ENCODE data around the gene HLA-DMB. TPM values are rescaled to one million over a fixed set of nuclear protein-coding genes. Genes with fewer than 3 reads are reported as not detected.

Gene HLA-DMB
- total RNA-seq, 1 experiment from 2014 or later = 142 TPM

DNA sequence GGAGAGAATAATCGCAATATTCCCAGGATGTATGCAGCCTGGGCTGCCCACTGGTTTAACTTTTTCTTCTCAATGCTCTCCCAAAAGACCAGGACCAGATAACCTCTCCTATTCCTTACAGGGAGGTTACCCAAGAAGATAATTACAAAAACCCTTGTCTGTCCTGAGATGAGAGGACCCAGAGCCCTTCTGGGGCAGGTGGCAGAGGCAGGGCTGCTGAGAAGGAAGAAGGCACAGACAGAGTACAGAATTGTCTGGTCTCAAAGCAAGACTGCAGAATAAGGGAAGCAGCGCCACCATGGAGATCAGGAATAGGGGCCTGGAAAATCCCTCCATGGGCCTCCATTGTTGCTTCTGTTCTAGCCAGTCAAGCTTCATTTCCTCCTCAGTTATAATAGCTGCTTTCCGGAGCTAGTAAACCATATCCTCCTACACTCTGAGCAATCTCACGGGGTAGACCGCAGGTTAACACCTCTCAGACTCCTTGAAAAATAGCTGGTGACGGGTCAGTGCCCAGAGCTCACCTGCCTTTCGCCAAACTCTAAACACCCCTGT, 463 bp upstream of the HLA-DMB start:
- Histone ChIP-seq H3K4me2 (ENCODE audit: low read depth, low read length, poor library complexity, severe bottlenecking) (peak overlapping the region; percentile 94), H3K36me3 (ENCODE audit: insufficient read depth, low read length) (peaks cover 14% of the 10 kb centered on the region), H4K20me1 (ENCODE audit: insufficient read depth, low read depth, low read length) (no peaks in the 10 kb centered on the region), H3K27ac (ENCODE audit: low read length) (peak overlapping the region; percentile 99), H3K4me1 (ENCODE audit: low read length) (peaks cover 73% of the 10 kb centered on the region), H3K79me2 (ENCODE audit: low read length) (peaks cover 17% of the 10 kb centered on the region), H2AFZ (ENCODE audit: low read length) (peak overlapping the region; percentile 25; the same call in 1 of the 2 replicates), H3K27me3 (ENCODE audit: low read length) (no peaks in the 10 kb centered on the region), H3K9me3 (ENCODE audit: low read length) (no peaks in the 10 kb centered on the region; the same call in 1 of the 2 replicates), H3K9me2 (replicated peaks; ENCODE audit: insufficient read depth, low read length) (no peaks in the 10 kb centered on the region), H3K4me3 (ENCODE audit: low read length) (peak overlapping the region; percentile 85), H3K9ac (ENCODE audit: low read length) (peak overlapping the region; percentile 87)
- peak; percentile 85 for DNase-seq

DNA sequence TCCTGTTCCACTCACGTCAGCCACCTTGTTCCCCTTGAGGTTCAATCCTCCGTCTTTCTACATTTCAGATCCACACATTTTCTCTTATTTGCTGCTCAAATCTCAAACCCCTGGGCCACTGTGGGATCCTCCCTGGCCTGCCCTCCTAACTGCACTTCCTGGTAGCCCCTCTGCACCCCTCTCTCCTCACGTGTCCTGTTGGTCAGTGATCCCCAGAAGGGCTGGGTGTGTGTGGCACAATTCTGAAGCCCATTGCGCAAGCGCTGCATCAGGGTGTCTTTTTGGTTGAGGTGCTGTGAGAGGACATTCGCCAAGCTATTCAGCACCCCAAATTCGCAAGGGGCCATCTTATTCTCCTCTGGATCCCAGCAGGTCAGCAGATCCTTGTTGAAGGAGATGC, 2.3 kb downstream of the HLA-DMB start:
- Histone ChIP-seq H3K36me3 (ENCODE audit: insufficient read depth, low read length) (peaks cover 14% of the 10 kb centered on the region), H3K27me3 (ENCODE audit: low read length) (no peaks in the 10 kb centered on the region), H3K4me2 (ENCODE audit: low read depth, low read length, poor library complexity, severe bottlenecking) (no peak overlapping the region), H3K4me3 (ENCODE audit: low read length) (no peak overlapping the region), H3K9me3 (ENCODE audit: low read length) (no peaks in the 10 kb centered on the region), H3K4me1 (ENCODE audit: low read length) (peaks cover 45% of the 10 kb centered on the region), H3K79me2 (ENCODE audit: low read length) (peaks cover 17% of the 10 kb centered on the region), H3K27ac (ENCODE audit: low read length) (no peak overlapping the region), H2AFZ (ENCODE audit: low read length) (no peak overlapping the region), H3K9ac (ENCODE audit: low read length) (no peak overlapping the region), H4K20me1 (ENCODE audit: insufficient read depth, low read depth, low read length) (no peaks in the 10 kb centered on the region), H3K9me2 (replicated peaks; ENCODE audit: insufficient read depth, low read length) (no peaks in the 10 kb centered on the region)
- peak; percentile 40 for DNase-seq

DNA sequence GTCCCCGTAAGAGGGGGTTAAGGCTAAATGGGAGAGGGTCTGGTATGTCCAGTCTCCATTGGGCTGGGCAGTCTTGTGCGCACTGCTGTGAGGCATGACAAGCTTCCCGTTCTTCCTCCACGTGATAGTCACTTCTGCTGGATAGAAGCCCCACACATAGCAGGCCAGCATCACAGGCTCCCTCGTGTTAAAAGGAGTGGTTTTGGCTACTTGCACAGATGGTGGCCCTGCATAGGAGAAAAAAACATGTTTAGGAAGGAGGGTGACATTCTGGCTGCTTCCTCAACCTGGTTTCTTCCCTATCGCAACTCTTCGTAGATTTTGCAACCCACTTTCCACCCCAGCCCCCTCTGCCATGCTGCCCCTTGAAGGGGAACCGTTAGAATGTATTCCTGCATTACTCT, 3.6 kb downstream of the HLA-DMB start:
- DNase-seq = no peak
- Histone ChIP-seq H3K4me1 (ENCODE audit: low read length) (peaks cover 32% of the 10 kb centered on the region), H3K27me3 (ENCODE audit: low read length) (no peaks in the 10 kb centered on the region)

DNA sequence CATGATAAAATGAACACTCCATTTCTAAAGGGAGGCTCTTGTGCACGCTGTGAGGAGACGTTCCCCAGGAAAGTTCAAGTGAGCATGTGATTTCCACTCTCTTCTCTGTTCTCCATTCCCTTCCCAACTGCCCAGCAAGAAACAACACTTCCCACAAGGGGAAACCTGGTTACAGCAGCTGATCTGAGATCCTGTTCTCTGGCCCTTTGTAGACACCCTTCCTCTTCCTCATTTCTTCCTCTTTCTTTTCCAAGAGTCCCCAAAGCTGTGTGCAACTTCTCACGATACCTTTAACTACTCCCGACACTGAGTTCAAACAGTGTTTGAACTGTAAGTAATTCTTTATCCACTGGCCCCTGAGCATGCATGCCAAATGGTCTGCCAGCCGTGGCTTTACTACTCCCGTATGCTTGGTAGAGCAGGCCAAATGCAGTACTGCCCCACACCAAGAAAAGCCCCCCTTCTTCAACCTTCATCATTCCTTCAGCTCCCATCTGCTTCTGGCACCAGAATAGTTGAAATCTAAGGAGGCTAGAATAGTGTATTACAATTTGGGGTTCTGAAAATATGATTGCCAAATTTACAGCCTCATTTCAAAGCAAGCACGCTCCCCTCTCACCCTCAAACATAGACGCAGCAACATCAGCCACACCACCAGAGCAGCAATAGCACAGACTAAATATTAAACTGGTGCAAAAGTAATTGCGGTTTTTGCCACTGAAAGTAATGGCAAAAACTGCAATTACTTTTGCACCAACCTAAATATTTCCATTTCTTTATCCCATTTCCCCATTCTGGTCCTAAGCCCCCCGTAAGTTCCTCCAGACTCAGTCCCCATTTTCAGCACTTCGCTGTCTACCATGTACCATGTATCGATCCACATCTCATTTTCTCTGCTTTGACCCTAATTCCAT, 4.3 kb downstream of the HLA-DMB start:
- Histone ChIP-seq H3K9me3 (ENCODE audit: low read length) (no peaks in the 10 kb centered on the region), H3K27ac (ENCODE audit: low read length) (no peak overlapping the region), H3K4me3 (ENCODE audit: low read length) (no peak overlapping the region), H3K36me3 (ENCODE audit: insufficient read depth, low read length) (peaks cover 14% of the 10 kb centered on the region), H3K79me2 (ENCODE audit: low read length) (peaks cover 17% of the 10 kb centered on the region), H4K20me1 (ENCODE audit: insufficient read depth, low read depth, low read length) (no peaks in the 10 kb centered on the region), H2AFZ (ENCODE audit: low read length) (no peak overlapping the region), H3K27me3 (ENCODE audit: low read length) (no peaks in the 10 kb centered on the region), H3K9ac (ENCODE audit: low read length) (no peak overlapping the region), H3K4me2 (ENCODE audit: low read depth, low read length, poor library complexity, severe bottlenecking) (no peak overlapping the region), H3K9me2 (replicated peaks; ENCODE audit: insufficient read depth, low read length) (no peaks in the 10 kb centered on the region), H3K4me1 (ENCODE audit: low read length) (peaks cover 25% of the 10 kb centered on the region)
- no peak for DNase-seq

More for the DNA sequence above, 3.6 kb downstream of the HLA-DMB start:
- Histone ChIP-seq H3K27ac (ENCODE audit: low read length) (no peak overlapping the region), H3K9me3 (ENCODE audit: low read length) (no peaks in the 10 kb centered on the region), H3K4me2 (ENCODE audit: low read depth, low read length, poor library complexity, severe bottlenecking) (no peak overlapping the region), H3K36me3 (ENCODE audit: insufficient read depth, low read length) (peaks cover 14% of the 10 kb centered on the region), H3K9me2 (replicated peaks; ENCODE audit: insufficient read depth, low read length) (no peaks in the 10 kb centered on the region), H4K20me1 (ENCODE audit: insufficient read depth, low read depth, low read length) (no peaks in the 10 kb centered on the region), H2AFZ (ENCODE audit: low read length) (no peak overlapping the region), H3K9ac (ENCODE audit: low read length) (no peak overlapping the region), H3K4me3 (ENCODE audit: low read length) (no peak overlapping the region), H3K79me2 (ENCODE audit: low read length) (peaks cover 17% of the 10 kb centered on the region)

DNA sequence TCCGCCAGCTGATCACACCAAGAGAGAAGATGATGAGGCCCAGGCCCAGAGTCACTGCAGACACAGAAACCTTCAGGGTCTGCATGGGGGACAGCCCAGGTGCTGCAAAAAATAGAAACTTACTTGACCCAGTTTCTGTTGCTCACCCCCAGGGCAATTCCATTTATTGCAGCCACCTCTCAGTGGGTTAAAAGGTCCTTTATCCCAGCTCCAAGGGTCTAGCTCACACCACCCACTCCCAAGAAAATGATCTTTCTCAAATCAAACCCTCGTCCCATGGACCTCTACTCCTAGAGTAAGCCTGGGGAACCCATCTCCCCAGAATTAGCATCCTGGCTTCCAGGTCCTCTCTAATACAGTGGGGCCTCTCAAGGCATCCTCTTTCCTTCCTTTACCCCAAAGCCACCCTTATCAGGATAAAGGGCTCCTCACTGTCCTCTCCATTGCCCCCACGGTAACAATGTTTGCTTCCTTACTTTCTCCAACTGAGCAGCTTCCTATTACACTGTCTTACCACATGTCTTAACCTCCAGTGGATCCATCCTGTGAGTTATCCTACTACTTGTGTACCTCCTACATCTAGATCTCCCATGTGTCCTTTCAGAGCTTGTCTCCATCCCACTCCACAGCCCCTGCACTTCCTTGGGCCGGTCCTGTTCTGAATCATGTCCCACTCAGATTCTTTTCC, 5.1 kb downstream of the HLA-DMB start:
- H3K4me2 ChIP-seq (ENCODE audit: low read depth, low read length, poor library complexity, severe bottlenecking) = no peak overlapping the region
- H3K79me2 ChIP-seq (ENCODE audit: low read length) = peaks cover 15% of the 10 kb centered on the region
- H3K27ac ChIP-seq (ENCODE audit: low read length) = no peak overlapping the region
- peaks cover 14% of the 10 kb centered on the region for H3K36me3 ChIP-seq (ENCODE audit: insufficient read depth, low read length)
- H3K27me3 ChIP-seq (ENCODE audit: low read length) = no peaks in the 10 kb centered on the region
- no peak for DNase-seq
- H2AFZ ChIP-seq (ENCODE audit: low read length) = no peak overlapping the region
- no peak overlapping the region for H3K4me3 ChIP-seq (ENCODE audit: low read length)
- H3K9me2 ChIP-seq (replicated peaks; ENCODE audit: insufficient read depth, low read length) = no peaks in the 10 kb centered on the region
- peaks cover 19% of the 10 kb centered on the region for H3K4me1 ChIP-seq (ENCODE audit: low read length)
- no peaks in the 10 kb centered on the region for H3K9me3 ChIP-seq (ENCODE audit: low read length)
- H4K20me1 ChIP-seq (ENCODE audit: insufficient read depth, low read depth, low read length) = no peaks in the 10 kb centered on the region
- H3K9ac ChIP-seq (ENCODE audit: low read length) = no peak overlapping the region

DNA sequence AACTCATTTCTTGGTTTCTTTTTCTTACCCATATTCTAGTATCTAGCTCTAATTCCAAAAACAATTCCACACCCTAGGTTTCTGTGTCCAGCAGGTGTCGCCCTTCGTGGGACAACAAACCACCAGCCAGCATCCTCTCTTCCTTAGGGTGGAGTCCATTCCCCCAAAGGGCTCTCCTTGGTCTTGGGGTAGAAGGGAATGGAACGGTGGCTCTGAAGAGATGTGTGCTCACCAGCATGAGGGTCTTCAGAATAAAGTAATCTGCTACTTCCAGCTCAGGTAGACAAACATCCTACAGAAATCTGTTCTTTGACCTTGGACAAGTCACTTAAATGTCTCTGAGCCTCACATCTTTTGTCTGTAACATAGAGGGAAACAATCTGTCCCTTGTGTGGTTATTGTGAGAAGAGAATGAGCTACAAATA, 7.2 kb downstream of the HLA-DMB start:
- H3K4me3 ChIP-seq (ENCODE audit: low read length) = no peak overlapping the region
- no peak overlapping the region for H3K9ac ChIP-seq (ENCODE audit: low read length)
- H3K27ac ChIP-seq (ENCODE audit: low read length) = no peak overlapping the region
- peaks cover 3% of the 10 kb centered on the region for H3K4me1 ChIP-seq (ENCODE audit: low read length)
- H3K4me2 ChIP-seq (ENCODE audit: low read depth, low read length, poor library complexity, severe bottlenecking) = no peak overlapping the region
- DNase-seq = peak; percentile 89
- H3K79me2 ChIP-seq (ENCODE audit: low read length) = no peaks in the 10 kb centered on the region
- no peaks in the 10 kb centered on the region for H4K20me1 ChIP-seq (ENCODE audit: insufficient read depth, low read depth, low read length)
- peaks cover 13% of the 10 kb centered on the region for H3K36me3 ChIP-seq (ENCODE audit: insufficient read depth, low read length)
- no peak overlapping the region for H2AFZ ChIP-seq (ENCODE audit: low read length)
- H3K27me3 ChIP-seq (ENCODE audit: low read length) = no peaks in the 10 kb centered on the region
- H3K9me3 ChIP-seq (ENCODE audit: low read length) = no peaks in the 10 kb centered on the region
- H3K9me2 ChIP-seq (replicated peaks; ENCODE audit: insufficient read depth, low read length) = no peaks in the 10 kb centered on the region

DNA sequence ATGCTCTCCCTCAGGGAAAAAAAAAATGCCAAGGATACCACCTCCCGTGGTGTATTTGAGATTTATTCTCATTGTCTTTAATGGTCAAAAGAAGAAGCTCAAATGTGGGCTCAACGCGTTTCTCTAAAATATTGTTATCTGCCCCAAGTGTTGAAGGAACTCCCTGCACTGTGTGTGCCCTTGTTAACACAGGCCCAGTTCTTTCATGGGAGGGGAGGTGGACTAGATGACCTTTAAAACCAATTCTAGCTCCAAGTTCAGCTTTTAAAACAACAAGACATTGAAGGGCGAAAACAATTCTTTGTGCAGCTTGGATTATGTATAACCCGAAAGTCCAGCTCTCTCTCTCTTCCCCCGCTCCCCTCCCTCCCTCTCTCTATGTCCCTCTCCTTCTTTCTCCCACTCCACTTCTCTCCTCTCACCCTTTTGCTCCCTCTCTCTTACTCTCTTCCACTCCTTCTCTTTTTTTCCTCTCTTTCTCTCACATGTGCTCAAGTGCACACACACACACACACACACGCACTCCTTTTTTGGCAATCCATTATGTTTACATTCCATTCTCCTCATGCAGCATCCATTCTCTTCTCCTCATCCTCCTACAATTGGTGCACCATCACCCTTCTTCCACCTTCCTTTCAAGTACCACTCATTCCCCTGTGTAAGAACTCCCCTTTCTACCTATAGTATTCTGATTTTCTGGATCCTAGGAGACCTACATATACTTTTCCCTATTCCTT, 8.5 kb downstream of the HLA-DMB start:
- Histone ChIP-seq H3K9me3 (ENCODE audit: low read length) (no peaks in the 10 kb centered on the region), H3K4me1 (ENCODE audit: low read length) (no peaks in the 10 kb centered on the region), H3K9me2 (replicated peaks; ENCODE audit: insufficient read depth, low read length) (no peaks in the 10 kb centered on the region), H3K79me2 (ENCODE audit: low read length) (no peaks in the 10 kb centered on the region), H3K9ac (ENCODE audit: low read length) (no peak overlapping the region), H3K4me3 (ENCODE audit: low read length) (no peak overlapping the region), H3K27ac (ENCODE audit: low read length) (no peak overlapping the region), H3K4me2 (ENCODE audit: low read depth, low read length, poor library complexity, severe bottlenecking) (no peak overlapping the region), H3K27me3 (ENCODE audit: low read length) (no peaks in the 10 kb centered on the region), H4K20me1 (ENCODE audit: insufficient read depth, low read depth, low read length) (no peaks in the 10 kb centered on the region), H3K36me3 (ENCODE audit: insufficient read depth, low read length) (no peaks in the 10 kb centered on the region), H2AFZ (ENCODE audit: low read length) (no peak overlapping the region)
- no peak for DNase-seq

Measured in Karpas-422 (cell line).